Stimulated activated naive CD8-positive, alpha-beta T cell treated with anti-CD3 and anti-CD28 coated beads, Interleukin-15, Interleukin-2, amounts not matched to agents 100 ng/mL and 50 ng/mL, for 24 hours (primary cell): ENCODE results near the gene ZFYVE28.
"Not testable (repeated sequence)": the region's sequence is repeated elsewhere in the genome, so short reads cannot be mapped to it uniquely, and the experiment has no call there.

Experiments
- H3K27ac Mint-ChIP-seq: one replicate; pipeline ENCODE4 v1.8.0; 2021; ENCODE audit warnings: mild to moderate bottlenecking, mixed read lengths
- H3K27me3 Mint-ChIP-seq: one replicate; pipeline ENCODE4 v1.8.0; 2021; ENCODE audit warnings: mixed read lengths
- H3K36me3 Mint-ChIP-seq: one replicate; pipeline ENCODE4 v1.8.0; 2021; ENCODE audit warnings: low read depth, mixed read lengths
- H3K4me1 Mint-ChIP-seq: one replicate; pipeline ENCODE4 v1.8.0; 2021; ENCODE audit warnings: low read depth, mixed read lengths
- H3K4me3 Mint-ChIP-seq: one replicate; pipeline ENCODE4 v1.8.0; 2021; ENCODE audit warnings: mild to moderate bottlenecking, mixed read lengths
- H3K9me3 Mint-ChIP-seq: one replicate; pipeline ENCODE4 v1.8.0; 2021; ENCODE audit warnings: mixed read lengths

The ZFYVE28 gene

GRCh38 chr4:2437475-2438215, 19.2 kb upstream of the ZFYVE28 start:
- Mint-ChIP-seq H3K4me3 (no peak overlapping the region), H3K36me3 (no peaks in the 10 kb centered on the region), H3K9me3 (no peaks in the 10 kb centered on the region), H3K4me1 (no peaks in the 10 kb centered on the region), H3K27me3 (no peaks in the 10 kb centered on the region), H3K27ac (no peak overlapping the region)

- no peaks in the 10 kb centered on the region for H3K9me3 Mint-ChIP-seq
- no peak overlapping the region for H3K4me3 Mint-ChIP-seq
- H3K4me1 Mint-ChIP-seq, result no peaks in the 10 kb centered on the region
- no peak overlapping the region for H3K27ac Mint-ChIP-seq
- H3K36me3 Mint-ChIP-seq, result no peaks in the 10 kb centered on the region
- H3K27me3 Mint-ChIP-seq, result no peaks in the 10 kb centered on the region
These were observed 18.5 kb upstream of the ZFYVE28 start for GRCh38 chr4:2436761-2437474.

- Mint-ChIP-seq H3K9me3 (no peaks in the 10 kb centered on the region), H3K36me3 (no peaks in the 10 kb centered on the region), H3K27ac (no peak overlapping the region), H3K4me3 (no peak overlapping the region), H3K4me1 (no peaks in the 10 kb centered on the region), H3K27me3 (no peaks in the 10 kb centered on the region)
These were observed 17.9 kb upstream of the ZFYVE28 start for GRCh38 chr4:2436301-2436700.

GRCh38 chr4:2434420-2434819, 16.0 kb upstream of the ZFYVE28 start:
- Mint-ChIP-seq H3K27me3 (no peaks in the 10 kb centered on the region), H3K4me3 (no peak overlapping the region), H3K9me3 (no peaks in the 10 kb centered on the region), H3K27ac (no peak overlapping the region), H3K36me3 (no peaks in the 10 kb centered on the region), H3K4me1 (no peaks in the 10 kb centered on the region)

GRCh38 chr4:2433609-2434350, 15.3 kb upstream of the ZFYVE28 start:
- Mint-ChIP-seq H3K9me3 (no peaks in the 10 kb centered on the region), H3K27me3 (no peaks in the 10 kb centered on the region), H3K36me3 (no peaks in the 10 kb centered on the region), H3K4me1 (no peaks in the 10 kb centered on the region), H3K27ac (no peak overlapping the region), H3K4me3 (no peak overlapping the region)

- Mint-ChIP-seq H3K36me3 (no peaks in the 10 kb centered on the region), H3K4me1 (no peaks in the 10 kb centered on the region), H3K4me3 (no peak overlapping the region), H3K27me3 (no peaks in the 10 kb centered on the region), H3K9me3 (no peaks in the 10 kb centered on the region), H3K27ac (no peak overlapping the region)
These were observed 14.6 kb upstream of the ZFYVE28 start for GRCh38 chr4:2432991-2433530.

- Mint-ChIP-seq H3K4me1 (no peaks in the 10 kb centered on the region), H3K9me3 (no peaks in the 10 kb centered on the region), H3K36me3 (no peaks in the 10 kb centered on the region), H3K27ac (no peak overlapping the region), H3K4me3 (no peak overlapping the region), H3K27me3 (no peaks in the 10 kb centered on the region)
These were observed 13.6 kb upstream of the ZFYVE28 start for GRCh38 chr4:2432004-2432403.

- not testable (repeated sequence) for H3K27me3 Mint-ChIP-seq, H3K27ac Mint-ChIP-seq, H3K9me3 Mint-ChIP-seq, H3K36me3 Mint-ChIP-seq, H3K4me1 Mint-ChIP-seq, H3K4me3 Mint-ChIP-seq
These were observed 11.7 kb upstream of the ZFYVE28 start for GRCh38 chr4:2429945-2430757.

- no peaks in the 10 kb centered on the region for H3K36me3 Mint-ChIP-seq
- H3K4me1 Mint-ChIP-seq, result no peaks in the 10 kb centered on the region
- H3K27me3 Mint-ChIP-seq, result peaks cover 4% of the 10 kb centered on the region
- H3K9me3 Mint-ChIP-seq, result no peaks in the 10 kb centered on the region
- no peak overlapping the region for H3K27ac Mint-ChIP-seq
- H3K4me3 Mint-ChIP-seq, result no peak overlapping the region
These were observed 10.2 kb upstream of the ZFYVE28 start for GRCh38 chr4:2428496-2429213.

GRCh38 chr4:2427383-2428334, 9.2 kb upstream of the ZFYVE28 start:
- no peak overlapping the region for H3K27ac Mint-ChIP-seq
- H3K9me3 Mint-ChIP-seq, result no peaks in the 10 kb centered on the region
- no peaks in the 10 kb centered on the region for H3K36me3 Mint-ChIP-seq
- no peaks in the 10 kb centered on the region for H3K4me1 Mint-ChIP-seq
- peaks cover 10% of the 10 kb centered on the region for H3K27me3 Mint-ChIP-seq
- H3K4me3 Mint-ChIP-seq, result no peak overlapping the region

- Mint-ChIP-seq H3K9me3 (no peaks in the 10 kb centered on the region), H3K27ac (no peak overlapping the region), H3K4me1 (no peaks in the 10 kb centered on the region), H3K36me3 (no peaks in the 10 kb centered on the region), H3K27me3 (peaks cover 16% of the 10 kb centered on the region), H3K4me3 (no peak overlapping the region)
These were observed 8.3 kb upstream of the ZFYVE28 start for GRCh38 chr4:2426711-2427275.

- H3K27me3 Mint-ChIP-seq, result peaks cover 20% of the 10 kb centered on the region
- H3K36me3 Mint-ChIP-seq, result no peaks in the 10 kb centered on the region
- H3K4me1 Mint-ChIP-seq, result no peaks in the 10 kb centered on the region
- H3K4me3 Mint-ChIP-seq, result no peak overlapping the region
- no peaks in the 10 kb centered on the region for H3K9me3 Mint-ChIP-seq
- H3K27ac Mint-ChIP-seq, result no peak overlapping the region
These were observed 7.6 kb upstream of the ZFYVE28 start for GRCh38 chr4:2426069-2426397.
